GM06990 (cell line): ENCODE data around the gene STPG1.

Experiments used
- DNase-seq: peaks from one replicate; pipeline ENCODE4 v3.0.0-alpha.2; 2011; ENCODE audit not compliant: insufficient read length; ENCODE audit errors: extremely low read depth
- H3K27me3 ChIP-seq: replicated peaks from 2 replicates; pipeline ENCODE4 v1.6.0; 2011; ENCODE audit warnings: low read length; ENCODE audit not compliant: control insufficient read depth, insufficient read depth
- H3K36me3 ChIP-seq: 2 replicates; pipeline ENCODE4 v1.5.1; 2011; ENCODE audit warnings: low read length; ENCODE audit not compliant: control insufficient read depth, insufficient read depth
- H3K4me3 ChIP-seq: replicated peaks from 2 replicates; pipeline ENCODE4 v1.5.1; 2011; ENCODE audit warnings: low read depth, mild to moderate bottlenecking, control low read depth, low read length
- CTCF ChIP-seq: IDR thresholded peaks from 2 replicates; pipeline ENCODE4 v1.5.1; 2011; ENCODE audit warnings: low read length, control low read depth, mild to moderate bottlenecking, inconsistent platforms; ENCODE audit not compliant: insufficient read depth, poor library complexity, severe bottlenecking

The STPG1 gene

DNA sequence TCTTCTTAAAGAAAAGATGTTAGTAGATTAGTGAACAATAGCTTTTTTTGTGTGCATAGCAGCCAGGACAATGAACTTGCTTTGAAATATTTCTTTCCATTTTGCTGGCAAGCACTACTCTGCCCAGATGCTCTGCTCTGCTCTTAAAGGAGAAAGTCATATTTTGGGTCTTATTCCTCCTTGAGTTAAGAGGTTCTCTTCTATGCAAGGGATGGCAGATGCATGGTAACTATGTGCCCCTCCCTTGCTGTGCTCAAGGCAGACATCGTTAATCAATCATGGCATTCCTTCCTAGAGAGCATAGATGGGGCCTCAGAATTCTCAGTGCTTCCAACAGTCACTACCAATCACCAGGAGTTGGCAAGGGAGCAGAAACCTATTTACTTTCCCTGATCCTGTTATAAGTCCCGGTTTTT lies 29.7 kb upstream of the STPG1 start:
- TF ChIP-seq CTCF, result no peak
- H3K4me3 ChIP-seq, result no peak overlapping the region
- no peaks in the 10 kb centered on the region for H3K27me3 ChIP-seq
- H3K36me3 ChIP-seq, result peaks cover 3% of the 10 kb centered on the region; the same call in 1 of the 2 replicates
- DNase-seq, result no peak

- Histone ChIP-seq H3K27me3 (no peaks in the 10 kb centered on the region), H3K4me3 (no peak overlapping the region), H3K36me3 (peaks cover 3% of the 10 kb centered on the region; the same call in 1 of the 2 replicates)
- DNase-seq, result no peak
- no peak for TF ChIP-seq CTCF
Measured at GRCh38 chr1:24442764-24443163, 29.2 kb upstream of the STPG1 start.

DNA sequence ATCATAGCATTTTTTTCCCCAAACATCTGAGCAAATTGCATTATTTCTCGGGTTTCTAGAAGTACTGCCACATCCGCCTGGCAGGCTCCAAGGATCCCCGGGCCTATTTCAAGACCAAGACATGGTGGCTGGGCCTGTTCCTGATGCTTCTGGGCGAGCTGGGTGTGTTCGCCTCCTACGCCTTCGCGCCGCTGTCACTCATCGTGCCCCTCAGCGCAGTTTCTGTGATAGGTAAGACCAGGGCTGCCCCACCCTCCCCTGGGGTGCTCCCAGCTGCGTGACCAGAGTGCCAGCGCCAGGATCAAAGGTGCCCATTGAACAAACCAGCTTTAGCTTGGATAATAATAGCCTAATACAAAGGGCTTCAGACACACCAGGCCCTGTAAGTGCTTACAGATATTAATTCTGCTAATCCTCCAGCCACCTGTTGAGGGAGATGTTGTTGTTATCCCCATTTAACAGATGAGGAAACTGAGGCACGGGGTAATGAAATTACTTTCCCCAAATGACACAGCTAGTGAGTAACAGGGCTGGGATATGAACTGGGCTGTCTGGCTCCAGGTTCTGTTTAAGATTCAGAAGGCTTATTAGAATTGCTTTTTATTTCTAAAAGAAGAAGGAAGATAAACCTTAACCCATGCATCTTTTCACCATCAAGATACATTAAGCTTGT lies 28.6 kb upstream of the STPG1 start:
- DNase-seq, result no peak
- Histone ChIP-seq H3K27me3 (no peaks in the 10 kb centered on the region), H3K4me3 (no peak overlapping the region), H3K36me3 (peaks cover 3% of the 10 kb centered on the region; the same call in 1 of the 2 replicates)
- no peak for TF ChIP-seq CTCF

GRCh38 chr1:24441480-24441879 lies 27.9 kb upstream of the STPG1 start:
- no peak overlapping the region for H3K4me3 ChIP-seq
- no peak for DNase-seq
- H3K36me3 ChIP-seq, result peaks cover 3% of the 10 kb centered on the region; the same call in 1 of the 2 replicates
- TF ChIP-seq CTCF, result no peak
- no peaks in the 10 kb centered on the region for H3K27me3 ChIP-seq

DNA sequence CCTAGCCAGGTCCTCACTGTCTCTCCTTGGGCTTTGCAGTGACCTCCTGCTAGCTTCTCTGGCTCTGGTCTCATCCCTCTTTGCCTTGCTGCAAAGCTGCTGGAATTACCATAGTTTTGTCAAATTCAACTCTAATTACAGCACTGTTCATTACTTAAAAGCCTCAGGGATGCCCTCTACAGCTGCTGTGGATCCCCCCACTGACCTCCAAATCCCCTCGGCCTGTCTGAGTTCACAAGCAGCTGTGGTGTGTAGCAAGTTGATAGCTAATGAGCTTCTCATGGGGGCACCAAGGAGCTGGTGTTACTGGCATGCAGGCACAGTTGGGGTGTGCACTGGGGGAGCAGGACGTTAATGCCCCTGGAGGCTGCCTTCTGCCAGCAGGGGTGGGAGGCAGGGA lies 26.9 kb upstream of the STPG1 start:
- H3K36me3 ChIP-seq, result peaks cover 3% of the 10 kb centered on the region; the same call in 1 of the 2 replicates
- H3K4me3 ChIP-seq, result no peak overlapping the region
- no peaks in the 10 kb centered on the region for H3K27me3 ChIP-seq
- TF ChIP-seq CTCF, result no peak
- DNase-seq, result no peak
